HG03558 (cell line): Measurements from ENCODE around the gene HPCAL1.

ENCODE experiments used
- ATAC-seq: cut with Tn5 transposase; IDR thresholded peaks from one replicate; pipeline ENCODE4 v1.9.1; 2021; ENCODE audit warnings: moderate number of reproducible peaks; ENCODE audit not compliant: unreplicated experiment; ENCODE audit errors: extremely low read depth

HPCAL1 gene

GRCh38 chr2:10267551-10268465 lies 34.9 kb upstream of the HPCAL1 start:
- ATAC-seq = no peak

GRCh38 chr2:10269291-10269690 lies 33.4 kb upstream of the HPCAL1 start:
- no peak for ATAC-seq

GRCh38 chr2:10269711-10270610 lies 32.7 kb upstream of the HPCAL1 start:
- ATAC-seq = no peak

- ATAC-seq = no peak
These were observed 31.2 kb upstream of the HPCAL1 start for GRCh38 chr2:10271509-10271908.

GRCh38 chr2:10271946-10272345 lies 30.8 kb upstream of the HPCAL1 start:
- no peak for ATAC-seq

GRCh38 chr2:10272464-10272863 lies 30.2 kb upstream of the HPCAL1 start:
- ATAC-seq = no peak

- ATAC-seq = no peak
These were observed 29.2 kb upstream of the HPCAL1 start for GRCh38 chr2:10273215-10274175.

GRCh38 chr2:10274376-10274775 lies 28.3 kb upstream of the HPCAL1 start:
- no peak for ATAC-seq

GRCh38 chr2:10274983-10275802 lies 27.5 kb upstream of the HPCAL1 start:
- ATAC-seq = no peak

GRCh38 chr2:10276481-10277292 lies 26.0 kb upstream of the HPCAL1 start:
- no peak for ATAC-seq

GRCh38 chr2:10277293-10278028 lies 25.2 kb upstream of the HPCAL1 start:
- no peak for ATAC-seq

- no peak for ATAC-seq
These were observed 24.5 kb upstream of the HPCAL1 start for GRCh38 chr2:10278029-10278762.

- ATAC-seq = no peak
These were observed 23.8 kb upstream of the HPCAL1 start for GRCh38 chr2:10278763-10279471.

GRCh38 chr2:10279472-10279870 lies 23.2 kb upstream of the HPCAL1 start:
- ATAC-seq = no peak

GRCh38 chr2:10279946-10280463 lies 22.7 kb upstream of the HPCAL1 start:
- ATAC-seq = no peak

- no peak for ATAC-seq
These were observed 20.8 kb upstream of the HPCAL1 start for GRCh38 chr2:10281891-10282290.
